Stimulated activated CD4-positive, alpha-beta T cell treated with anti-CD3 and anti-CD28 coated beads, Interleukin-4, amount 100 ng/mL, for 48 hours (primary cell): Measurements from ENCODE around the gene MLNR.

Experiments used
- DNase-seq, 2 donors: peaks; one replicate each; pipeline ENCODE4 v3.0.0-alpha.2; 2020; ENCODE audit warnings: low read depth in 2 of 2

The MLNR gene, protein sequence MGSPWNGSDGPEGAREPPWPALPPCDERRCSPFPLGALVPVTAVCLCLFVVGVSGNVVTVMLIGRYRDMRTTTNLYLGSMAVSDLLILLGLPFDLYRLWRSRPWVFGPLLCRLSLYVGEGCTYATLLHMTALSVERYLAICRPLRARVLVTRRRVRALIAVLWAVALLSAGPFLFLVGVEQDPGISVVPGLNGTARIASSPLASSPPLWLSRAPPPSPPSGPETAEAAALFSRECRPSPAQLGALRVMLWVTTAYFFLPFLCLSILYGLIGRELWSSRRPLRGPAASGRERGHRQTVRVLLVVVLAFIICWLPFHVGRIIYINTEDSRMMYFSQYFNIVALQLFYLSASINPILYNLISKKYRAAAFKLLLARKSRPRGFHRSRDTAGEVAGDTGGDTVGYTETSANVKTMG

DNA sequence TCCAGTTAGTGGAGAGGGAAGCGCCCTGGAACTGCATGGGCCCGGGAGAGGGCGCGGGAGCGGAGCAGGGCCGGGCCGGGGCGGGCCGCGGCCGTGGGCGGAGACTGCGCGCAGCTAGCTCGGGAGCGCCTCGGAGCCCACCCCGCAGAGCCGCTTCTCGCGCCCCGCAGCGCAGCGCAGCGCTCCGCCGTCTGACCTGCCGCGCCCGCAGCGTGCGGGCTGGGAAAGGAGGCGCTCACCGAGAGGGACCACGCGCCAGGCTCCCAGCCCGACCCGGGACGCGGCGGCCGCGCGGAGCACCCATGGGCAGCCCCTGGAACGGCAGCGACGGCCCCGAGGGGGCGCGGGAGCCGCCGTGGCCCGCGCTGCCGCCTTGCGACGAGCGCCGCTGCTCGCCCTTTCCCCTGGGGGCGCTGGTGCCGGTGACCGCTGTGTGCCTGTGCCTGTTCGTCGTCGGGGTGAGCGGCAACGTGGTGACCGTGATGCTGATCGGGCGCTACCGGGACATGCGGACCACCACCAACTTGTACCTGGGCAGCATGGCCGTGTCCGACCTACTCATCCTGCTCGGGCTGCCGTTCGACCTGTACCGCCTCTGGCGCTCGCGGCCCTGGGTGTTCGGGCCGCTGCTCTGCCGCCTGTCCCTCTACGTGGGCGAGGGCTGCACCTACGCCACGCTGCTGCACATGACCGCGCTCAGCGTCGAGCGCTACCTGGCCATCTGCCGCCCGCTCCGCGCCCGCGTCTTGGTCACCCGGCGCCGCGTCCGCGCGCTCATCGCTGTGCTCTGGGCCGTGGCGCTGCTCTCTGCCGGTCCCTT is at the start of gene MLNR:
Gene MLNR (plus strand): TSS at position 303 of the 820 bp plus-strand sequence. CDS start 0 bp downstream, at position 303.
- peak in 1 of 2 donors; percentile 30 for DNase-seq

DNA sequence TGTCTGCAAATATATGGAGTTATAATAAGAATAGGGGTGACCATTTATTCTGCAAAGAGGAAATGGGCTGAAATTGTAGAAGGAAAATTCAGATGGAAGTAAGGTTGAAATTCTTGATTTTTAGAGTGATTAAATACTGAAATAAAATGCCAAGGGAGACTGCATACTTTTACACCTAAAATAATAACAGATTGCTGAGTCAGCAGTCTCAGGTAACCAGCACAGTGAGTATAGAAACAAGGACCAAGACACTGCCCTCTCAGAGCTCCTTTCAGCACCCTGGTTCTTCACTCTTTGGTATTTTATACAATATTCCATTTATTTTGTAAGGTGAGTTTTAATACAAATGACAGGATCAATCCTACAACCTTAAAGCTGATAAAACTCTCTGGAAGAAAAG is 48.8 kb upstream of the MLNR start:
- DNase-seq: no peak

DNA sequence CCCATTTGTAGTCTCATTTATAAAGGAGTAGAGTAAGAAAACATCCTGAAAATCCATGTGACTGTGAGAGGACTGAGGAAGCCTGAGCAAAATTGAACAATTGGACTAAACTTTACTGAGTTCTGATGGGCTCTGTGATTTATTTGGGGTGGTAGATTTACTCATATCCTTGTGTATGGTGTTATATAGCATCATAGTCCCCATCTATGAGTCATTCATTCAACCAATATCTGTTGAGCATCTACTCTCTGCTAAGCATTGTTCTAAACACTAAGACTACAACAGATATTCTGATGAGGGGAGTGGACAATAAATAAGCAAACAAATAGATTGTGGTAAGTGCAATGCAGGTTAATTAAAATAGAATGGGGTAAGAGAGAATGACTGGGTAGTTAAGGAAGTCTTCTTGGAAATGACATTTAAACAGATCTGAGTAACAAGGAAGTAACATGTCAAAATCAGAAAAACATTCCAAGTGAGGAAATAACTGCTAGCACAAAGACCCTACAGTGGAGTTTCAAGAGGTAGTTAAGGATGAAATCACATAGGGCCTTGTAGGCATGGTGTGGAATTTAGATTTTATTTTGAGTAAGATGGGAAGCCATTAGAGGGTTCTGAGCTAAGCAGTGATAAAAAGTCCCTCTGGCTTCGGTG is 36.3 kb upstream of the MLNR start:
- no peak for DNase-seq

DNA sequence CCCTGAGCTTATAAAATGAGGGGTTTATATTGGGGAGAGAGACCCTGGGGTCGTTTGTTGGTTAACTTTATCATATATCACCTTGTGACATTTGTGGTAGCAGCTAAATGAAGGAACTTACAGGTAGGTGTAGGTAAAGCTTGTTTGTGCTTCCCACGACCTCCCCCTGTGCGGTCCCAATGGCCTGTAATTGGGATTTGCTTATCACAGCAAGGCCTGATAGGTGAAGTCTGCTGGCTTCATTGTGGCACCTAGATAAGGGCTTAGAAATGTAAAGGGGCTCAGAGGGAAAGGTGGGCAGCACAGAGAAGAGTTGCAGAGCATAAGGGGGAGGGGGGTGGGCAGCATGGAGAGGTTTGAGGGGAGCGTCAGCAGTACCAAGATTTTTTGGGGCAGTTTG is 35.5 kb upstream of the MLNR start:
- no peak for DNase-seq

DNA sequence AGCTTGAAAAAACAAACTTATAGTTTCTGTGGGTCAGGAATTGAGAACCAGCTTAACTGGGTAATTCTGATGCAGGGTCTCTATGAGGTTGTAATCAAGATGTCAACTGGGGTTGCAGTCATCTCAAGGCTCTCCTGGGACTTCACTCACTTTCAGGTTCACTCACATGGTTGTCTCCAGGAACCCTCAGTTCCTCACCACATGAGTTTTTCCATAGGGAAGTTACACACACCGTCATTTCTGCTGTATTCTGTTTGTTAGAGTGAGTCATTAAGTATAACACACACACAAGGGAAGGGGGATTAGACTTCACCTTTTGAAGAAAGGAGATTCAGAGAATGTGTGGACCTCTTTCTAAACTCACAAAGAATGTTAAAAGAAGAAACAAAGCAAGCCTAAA is 34.9 kb upstream of the MLNR start:
- no peak for DNase-seq

DNA sequence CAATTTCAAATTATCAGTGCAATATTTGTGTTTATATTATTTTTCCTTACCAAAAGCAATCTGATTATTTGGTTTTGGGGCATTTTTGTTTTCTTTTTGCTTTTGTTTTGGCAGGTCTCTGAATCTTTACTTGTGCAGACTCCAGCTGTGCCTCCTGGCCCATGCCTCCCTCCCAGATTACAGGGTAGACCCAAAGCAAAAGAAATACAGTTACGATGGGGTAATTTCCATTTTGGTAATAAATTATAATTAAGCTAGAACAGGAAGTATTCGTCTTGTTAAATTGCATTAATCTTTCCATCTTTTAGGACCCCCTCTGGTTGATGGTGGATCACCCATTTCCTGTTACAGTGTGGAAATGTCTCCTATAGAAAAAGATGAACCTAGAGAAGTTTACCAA is 29.2 kb upstream of the MLNR start:
- DNase-seq: no peak

DNA sequence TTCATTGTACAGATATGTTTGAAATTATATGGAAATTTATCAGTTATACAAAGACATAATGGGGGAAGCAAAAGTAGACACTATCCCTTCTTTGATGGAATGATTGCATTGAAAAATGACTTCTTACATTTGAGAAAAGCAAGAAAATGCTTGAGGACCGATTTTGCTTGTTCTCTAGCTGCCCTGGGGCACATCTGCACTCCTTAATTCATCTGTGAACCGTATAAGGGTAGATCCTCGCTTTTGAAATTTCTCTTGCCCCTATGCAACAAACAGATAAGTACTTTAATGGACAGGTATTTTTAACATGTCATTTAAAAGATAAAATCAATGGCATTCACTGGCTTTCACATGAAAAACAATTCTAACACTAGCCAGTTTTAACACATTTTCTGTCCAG is 13.5 kb upstream of the MLNR start:
- no peak for DNase-seq

DNA sequence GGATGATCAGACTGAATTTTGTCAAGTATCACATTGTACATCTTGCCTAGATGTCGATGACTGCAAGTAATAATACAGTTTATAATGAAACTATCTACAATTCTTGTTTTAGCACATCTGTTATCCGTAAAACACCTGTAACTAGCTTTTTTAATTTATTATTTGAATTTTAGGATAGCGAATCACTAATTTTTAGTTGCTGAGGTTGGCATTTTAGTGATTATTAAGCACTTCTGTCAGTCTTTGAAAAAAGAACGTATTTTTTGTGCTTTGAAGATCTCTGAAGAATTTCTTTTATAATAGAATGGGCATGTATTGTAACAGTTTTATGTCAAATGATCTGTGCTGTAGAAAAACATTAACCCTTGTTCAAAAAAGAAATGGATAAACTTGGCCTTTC is 11.5 kb upstream of the MLNR start:
- DNase-seq: no peak

DNA sequence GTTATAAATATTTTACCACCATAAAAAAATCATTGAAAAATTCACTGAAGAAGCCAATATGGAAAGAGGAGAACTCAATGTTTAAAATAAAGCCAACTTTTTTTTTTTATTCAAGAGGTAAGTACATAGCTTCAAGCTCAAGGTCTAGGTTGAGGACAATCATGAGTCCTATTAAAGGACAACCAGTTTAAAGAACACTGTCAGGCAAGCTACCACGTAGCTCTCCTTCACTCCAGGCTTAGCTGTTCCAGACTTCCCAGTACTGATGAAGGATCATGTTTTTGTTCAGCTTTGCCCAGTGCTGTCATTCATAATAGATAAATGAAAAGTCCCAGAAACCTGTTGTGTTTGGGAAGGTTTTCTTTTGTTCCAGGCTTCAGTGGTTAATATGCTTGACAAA is 10.0 kb upstream of the MLNR start:
- DNase-seq: no peak

DNA sequence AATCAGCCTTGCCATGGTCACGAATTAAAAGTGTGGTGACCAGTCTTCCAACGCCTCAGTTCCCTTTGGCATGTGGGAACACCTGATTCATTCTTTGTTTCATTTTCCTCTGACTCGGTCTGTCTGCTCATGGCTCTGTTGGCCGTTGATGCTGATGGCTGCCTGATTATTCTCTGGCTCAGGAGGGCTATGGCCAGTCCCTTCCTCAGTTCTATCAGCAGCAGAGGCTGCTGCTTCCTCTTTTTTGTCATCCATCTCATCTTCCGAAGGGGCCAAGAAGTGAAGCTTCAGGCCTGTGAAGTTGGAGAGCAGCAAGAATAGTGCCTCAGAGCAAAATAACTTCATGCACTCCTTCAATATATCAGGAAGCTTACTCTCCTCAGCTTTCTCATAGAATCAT is 9.5 kb upstream of the MLNR start:
- DNase-seq: no peak

DNA sequence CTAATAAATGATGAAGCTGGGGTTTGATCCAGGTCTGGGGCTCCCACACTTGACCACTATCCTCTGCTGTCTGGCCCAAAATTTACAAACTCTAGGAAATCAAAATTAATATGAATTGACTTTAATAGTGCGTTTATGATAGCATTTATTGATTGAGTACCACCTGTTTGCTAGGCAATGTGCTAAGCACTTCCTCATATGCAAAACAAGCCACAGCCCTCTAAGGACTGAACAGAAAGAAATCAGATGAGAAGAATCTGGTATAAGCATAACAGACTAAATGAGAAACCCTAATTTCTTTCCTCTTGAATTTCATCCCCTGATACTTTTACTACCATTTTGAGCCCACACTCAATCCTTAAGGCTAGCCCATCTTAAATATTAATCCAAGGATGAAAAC is 6.6 kb upstream of the MLNR start:
- DNase-seq: no peak

DNA sequence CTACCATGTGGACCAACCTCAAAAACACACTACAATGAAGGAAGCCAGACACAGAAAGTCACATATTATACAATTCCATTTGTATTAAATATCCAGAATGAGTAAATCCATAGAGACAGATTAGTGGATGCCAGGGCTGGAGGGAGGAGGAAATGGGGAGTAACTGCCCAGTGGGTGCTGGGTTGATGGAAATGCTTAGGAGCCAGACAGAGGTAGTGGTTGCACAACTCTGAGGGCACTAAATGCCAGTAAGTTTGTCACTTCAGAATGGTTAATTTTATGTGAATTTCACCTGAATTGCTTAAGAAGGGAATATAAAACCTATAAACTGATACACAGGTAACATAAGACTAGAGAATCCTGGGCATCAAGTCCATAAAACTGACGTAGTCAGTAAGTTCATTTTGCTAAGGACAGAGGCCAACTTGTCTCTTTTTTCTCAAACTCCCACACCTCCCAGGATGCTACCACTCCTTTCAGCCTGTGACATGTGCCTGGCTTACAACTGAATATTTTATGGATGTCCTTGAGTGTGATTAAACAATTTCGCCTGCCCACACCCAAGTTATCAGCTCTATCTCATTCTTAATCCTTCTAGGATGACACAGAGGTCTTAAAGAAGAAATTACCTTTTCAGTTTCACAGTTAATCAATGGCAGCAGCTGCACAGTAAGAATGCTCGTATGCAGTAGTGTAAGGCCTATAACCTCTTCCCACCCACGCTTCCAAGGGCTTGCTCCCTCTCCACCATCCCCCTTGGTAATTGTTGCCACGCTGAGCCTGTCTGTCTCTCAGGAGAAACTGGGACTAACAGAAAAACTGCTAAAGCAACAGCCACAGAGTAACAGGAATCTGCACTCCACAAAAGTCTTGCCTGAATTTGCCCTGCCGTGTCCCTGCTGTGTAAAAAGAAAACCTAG is 5.9 kb upstream of the MLNR start:
- DNase-seq: no peak

DNA sequence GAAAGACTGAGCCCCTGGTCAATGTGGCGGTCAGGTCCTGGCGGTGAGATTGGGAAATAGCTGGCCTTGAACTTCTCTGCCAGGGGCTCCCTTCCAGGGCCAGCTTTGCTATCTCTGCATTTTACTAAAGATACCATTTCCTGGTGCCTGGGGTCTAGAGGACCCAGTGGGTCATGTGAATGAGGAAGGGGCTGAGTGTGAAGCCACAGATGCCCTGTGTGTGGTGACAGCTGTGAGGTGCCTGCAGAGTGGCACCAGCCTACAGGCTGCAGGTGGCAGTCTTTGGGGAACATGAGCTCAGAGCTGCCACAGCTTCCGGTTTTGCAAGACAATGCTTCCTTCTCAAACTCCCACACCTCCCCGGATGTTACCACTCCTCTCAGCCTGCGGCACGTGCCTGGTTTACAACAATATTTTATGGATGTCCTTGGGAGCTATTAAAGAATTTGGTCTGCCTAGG is 5.2 kb upstream of the MLNR start:
- DNase-seq: peak in 1 of 2 donors; percentile 25

DNA sequence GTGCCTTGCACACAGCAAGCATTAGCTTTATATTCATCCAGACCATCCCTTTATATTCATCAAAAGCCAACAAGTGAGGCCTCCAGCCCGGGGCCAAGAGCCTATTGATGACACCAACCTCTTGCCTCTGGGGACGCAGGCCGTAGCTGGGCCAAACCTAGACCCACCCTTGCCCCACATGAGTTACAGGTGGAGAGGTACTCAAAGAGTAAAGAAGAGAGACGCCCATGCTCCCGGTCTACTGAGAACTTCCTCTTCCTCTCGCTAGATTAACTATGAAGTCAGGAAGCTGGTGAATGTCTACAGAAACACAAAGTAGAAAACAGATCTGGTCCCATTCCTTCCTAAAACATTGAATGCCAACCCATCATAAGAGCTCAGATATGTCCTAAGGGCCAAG is 3.8 kb upstream of the MLNR start:
- no peak for DNase-seq

DNA sequence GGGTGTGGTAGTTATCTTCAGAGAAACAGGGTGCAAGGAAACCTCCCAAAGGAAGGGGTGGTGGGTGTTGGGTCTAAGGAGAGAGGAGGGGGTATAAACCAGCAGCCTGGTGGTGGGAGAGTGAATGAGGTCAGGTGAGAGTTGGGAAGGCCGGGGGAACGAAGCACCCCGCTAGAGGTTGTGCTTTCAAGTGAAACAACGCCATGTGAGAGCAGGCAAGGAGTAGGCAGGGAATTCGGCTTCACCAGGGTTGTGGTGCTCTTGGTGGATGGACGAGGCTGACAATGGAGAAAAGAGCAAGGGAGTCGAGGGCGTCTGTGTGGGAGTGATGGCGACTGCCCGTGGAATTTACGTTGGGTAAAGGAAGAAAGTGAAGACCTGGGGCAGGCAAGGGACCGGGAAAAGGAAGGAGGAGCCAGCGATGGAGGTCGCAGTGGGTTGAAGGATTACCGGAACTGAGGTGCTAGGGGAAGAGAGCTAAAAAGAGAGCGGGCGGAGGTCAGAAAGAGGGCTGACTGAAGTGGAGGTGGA is 2.1 kb upstream of the MLNR start:
- DNase-seq: no peak

DNA sequence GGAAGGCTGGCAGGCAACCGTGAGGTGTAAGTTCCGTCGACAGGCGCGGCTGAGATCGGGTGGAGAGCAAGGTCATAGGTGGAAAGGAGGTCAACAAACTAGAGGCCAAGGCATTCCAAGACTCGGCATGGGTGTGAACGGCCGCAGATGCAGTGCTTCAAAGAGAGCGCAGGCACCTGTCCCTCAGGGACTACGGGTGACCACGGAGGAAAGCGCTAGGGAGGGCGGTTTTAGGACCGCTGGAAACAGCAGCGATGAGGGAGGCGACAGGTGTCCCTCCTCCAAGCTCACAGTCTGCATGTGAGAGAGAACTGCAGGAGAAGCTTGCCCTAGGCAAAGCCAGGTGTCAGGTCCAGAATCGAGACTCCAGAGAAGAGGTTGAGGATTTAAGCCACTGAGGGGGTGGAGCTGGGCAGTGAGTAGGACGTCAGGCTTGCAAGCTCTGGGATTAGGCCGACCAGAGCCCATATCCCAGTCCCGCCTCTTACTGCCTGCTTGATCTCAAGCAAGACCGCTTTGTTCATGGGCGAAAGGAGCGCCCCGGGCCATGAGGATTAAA is 1.6 kb upstream of the MLNR start:
- DNase-seq: no peak

DNA sequence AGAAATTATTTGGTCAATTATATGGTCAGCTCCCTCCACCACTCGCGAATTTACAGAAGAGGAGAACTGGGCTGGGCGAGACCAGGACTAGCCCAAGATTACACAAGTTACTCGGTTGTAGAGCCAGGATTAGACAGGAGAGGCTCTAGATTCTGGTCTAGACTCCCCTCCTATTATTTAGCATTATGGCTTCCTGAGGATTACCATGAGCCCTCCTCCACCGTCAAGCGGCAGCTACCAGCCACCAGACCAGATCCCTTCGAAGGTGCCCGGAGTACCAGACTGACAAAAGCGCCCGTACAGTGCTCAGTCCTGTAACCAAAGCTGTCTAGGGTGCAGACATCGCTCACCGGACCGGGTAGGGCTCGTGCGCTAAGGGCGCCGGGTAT is 497 bp upstream of the MLNR start:
- DNase-seq: no peak

DNA sequence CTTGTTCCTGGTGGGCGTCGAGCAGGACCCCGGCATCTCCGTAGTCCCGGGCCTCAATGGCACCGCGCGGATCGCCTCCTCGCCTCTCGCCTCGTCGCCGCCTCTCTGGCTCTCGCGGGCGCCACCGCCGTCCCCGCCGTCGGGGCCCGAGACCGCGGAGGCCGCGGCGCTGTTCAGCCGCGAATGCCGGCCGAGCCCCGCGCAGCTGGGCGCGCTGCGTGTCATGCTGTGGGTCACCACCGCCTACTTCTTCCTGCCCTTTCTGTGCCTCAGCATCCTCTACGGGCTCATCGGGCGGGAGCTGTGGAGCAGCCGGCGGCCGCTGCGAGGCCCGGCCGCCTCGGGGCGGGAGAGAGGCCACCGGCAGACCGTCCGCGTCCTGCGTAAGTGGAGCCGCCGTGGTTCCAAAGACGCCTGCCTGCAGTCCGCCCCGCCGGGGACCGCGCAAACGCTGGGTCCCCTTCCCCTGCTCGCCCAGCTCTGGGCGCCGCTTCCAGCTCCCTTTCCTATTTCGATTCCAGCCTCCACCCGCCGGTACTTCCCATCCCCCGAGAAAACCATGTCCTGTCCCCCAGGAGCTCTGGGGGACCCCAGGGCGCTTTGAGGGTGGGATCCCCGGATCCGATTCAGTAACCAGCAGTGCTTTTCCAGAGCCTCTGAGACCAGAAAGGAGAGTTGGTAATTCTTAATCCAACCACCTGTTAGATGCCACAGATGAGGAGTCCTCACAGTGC is 885 bp downstream of the MLNR start:
- DNase-seq: no peak

DNA sequence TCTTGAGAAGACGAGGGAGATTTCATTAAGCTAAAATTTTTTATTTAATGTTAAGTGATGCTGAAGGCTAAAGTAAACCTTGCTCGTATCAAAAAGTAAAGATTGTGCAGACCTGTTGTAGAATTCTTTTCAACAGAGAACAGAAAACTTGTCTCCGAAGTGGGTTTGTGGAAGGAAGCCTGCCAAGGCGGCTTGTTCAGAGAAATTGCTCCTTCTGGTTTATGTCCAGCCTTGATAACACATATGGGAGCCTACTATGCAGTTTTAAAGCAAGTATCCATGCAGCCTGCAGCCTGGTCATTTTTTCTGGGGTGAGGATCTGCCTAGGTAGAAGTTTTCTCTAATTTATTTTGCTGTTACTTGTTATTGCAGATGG is 1.4 kb downstream of the MLNR start:
- no peak for DNase-seq
